DND-41 (cell line): ENCODE measurements around the gene ELN.

Experiments used
- ATAC-seq: fragments of 200-7000 bp; cut with Tn5 transposase; 3 replicates; pipeline ENCODE4 v1.9.1; 2021; ENCODE audit warnings: low read depth; ENCODE audit not compliant: insufficient read depth
- DNase-seq: peaks from one replicate; pipeline ENCODE4 v3.0.0-alpha.2; 2020
- H2AFZ ChIP-seq: 2 replicates; pipeline ENCODE4 v1.6.0; 2012; ENCODE audit warnings: low read depth, low read length
- H3K27ac ChIP-seq: 2 replicates; pipeline ENCODE4 v1.5.1; 2012; ENCODE audit warnings: low read length, inconsistent platforms
- H3K27me3 ChIP-seq: fragments of 200-600 bp; sonication (generic); 2 replicates; pipeline ENCODE4 v1.6.0; 2012; ENCODE audit warnings: low read length, mild to moderate bottlenecking, inconsistent platforms; ENCODE audit not compliant: insufficient read depth, poor library complexity
- H3K36me3 ChIP-seq: 2 replicates; pipeline ENCODE4 v1.5.1; 2012; ENCODE audit warnings: low read length, inconsistent platforms; ENCODE audit not compliant: insufficient read depth
- H3K4me1 ChIP-seq: 2 replicates; pipeline ENCODE4 v1.5.1; 2012; ENCODE audit warnings: mild to moderate bottlenecking, low read length; ENCODE audit not compliant: insufficient read depth
- H3K4me2 ChIP-seq: 2 replicates; pipeline ENCODE4 v1.6.0; 2012; ENCODE audit warnings: mild to moderate bottlenecking, moderate library complexity, low read length, inconsistent platforms; ENCODE audit not compliant: insufficient read depth
- H3K4me3 ChIP-seq, 2 experiments: fragments of 200-600 bp in 1 of 2; shearing (Covaris generic) in 1 of 2; 2 replicates each; pipeline ENCODE4 v1.5.1; 2012 to 2016; ENCODE audit warnings: inconsistent platforms in 2 of 2, low read length in 2 of 2, mild to moderate bottlenecking in 2 of 2, low read depth in 1 of 2, moderate library complexity in 1 of 2
- H3K79me2 ChIP-seq: 2 replicates; pipeline ENCODE4 v1.6.0; 2012; ENCODE audit warnings: low read length, inconsistent platforms; ENCODE audit not compliant: insufficient read depth
- H3K9ac ChIP-seq: 2 replicates; pipeline ENCODE4 v1.6.0; 2012; ENCODE audit warnings: low read depth, mild to moderate bottlenecking, inconsistent platforms, low read length, moderate library complexity
- H3K9me3 ChIP-seq: 2 replicates; pipeline ENCODE4 v1.5.1; 2012; ENCODE audit warnings: low read length, moderate library complexity, mild to moderate bottlenecking, inconsistent platforms; ENCODE audit not compliant: insufficient read depth, severe bottlenecking
- H4K20me1 ChIP-seq: 2 replicates; pipeline ENCODE4 v1.6.0; 2012; ENCODE audit warnings: low read length; ENCODE audit not compliant: insufficient read depth
- EZH2 ChIP-seq: IDR thresholded peaks from 3 replicates; pipeline ENCODE4 v1.6.1; 2012; ENCODE audit warnings: borderline replicate concordance, low read depth, mild to moderate bottlenecking, moderate library complexity, low read length, inconsistent platforms; ENCODE audit not compliant: severe bottlenecking
- TF ChIP-seq, protein P1 (sequence below): IDR thresholded peaks from 2 replicates; pipeline ENCODE4 v1.5.1; 2012; ENCODE audit warnings: borderline replicate concordance, low read length, moderate library complexity, mild to moderate bottlenecking; ENCODE audit not compliant: poor library complexity, severe bottlenecking; ENCODE audit errors: extremely low read depth

The ELN gene

DNA sequence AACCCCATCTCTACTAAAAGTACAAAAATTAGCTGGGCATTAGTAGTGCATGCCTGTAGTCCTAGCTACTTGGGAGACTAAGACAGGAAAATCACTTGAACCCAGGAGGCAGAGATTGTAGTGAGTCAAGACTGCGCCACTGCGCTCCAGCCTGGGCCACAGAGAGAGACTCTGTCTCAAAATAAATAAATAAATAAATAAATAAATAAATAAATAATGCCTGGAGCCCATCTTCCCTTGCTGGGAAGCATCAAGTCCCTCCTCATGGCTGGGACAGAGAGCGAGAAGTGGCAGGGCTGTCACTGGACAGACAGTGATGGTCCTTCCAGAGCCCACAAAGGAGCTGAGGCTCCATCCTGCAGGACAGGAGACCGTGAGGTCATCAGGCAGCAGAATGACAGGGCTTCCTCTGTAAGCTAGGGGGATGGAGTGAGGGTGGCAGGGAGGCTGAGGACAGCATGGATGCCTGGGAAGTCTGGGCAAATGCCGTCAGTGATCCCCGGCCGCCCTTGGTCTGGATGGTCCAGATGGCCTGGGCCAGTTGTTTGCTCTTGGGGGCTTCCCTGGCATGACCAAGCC, 36.4 kb upstream of the ELN start:
- Histone ChIP-seq H3K27ac (no peak overlapping the region), H3K4me3 (no peak overlapping the region), H3K79me2 (no peaks in the 10 kb centered on the region), H3K27me3 (no peaks in the 10 kb centered on the region), H3K4me1 (no peaks in the 10 kb centered on the region), H2AFZ (no peak overlapping the region), H3K9ac (no peak overlapping the region), H3K4me2 (no peak overlapping the region), H3K36me3 (no peaks in the 10 kb centered on the region), H3K9me3 (peaks cover 5% of the 10 kb centered on the region), H4K20me1 (no peaks in the 10 kb centered on the region)
- DNase-seq: no peak
- no peak for TF ChIP-seq EZH2
- TF ChIP-seq, protein P1, sequence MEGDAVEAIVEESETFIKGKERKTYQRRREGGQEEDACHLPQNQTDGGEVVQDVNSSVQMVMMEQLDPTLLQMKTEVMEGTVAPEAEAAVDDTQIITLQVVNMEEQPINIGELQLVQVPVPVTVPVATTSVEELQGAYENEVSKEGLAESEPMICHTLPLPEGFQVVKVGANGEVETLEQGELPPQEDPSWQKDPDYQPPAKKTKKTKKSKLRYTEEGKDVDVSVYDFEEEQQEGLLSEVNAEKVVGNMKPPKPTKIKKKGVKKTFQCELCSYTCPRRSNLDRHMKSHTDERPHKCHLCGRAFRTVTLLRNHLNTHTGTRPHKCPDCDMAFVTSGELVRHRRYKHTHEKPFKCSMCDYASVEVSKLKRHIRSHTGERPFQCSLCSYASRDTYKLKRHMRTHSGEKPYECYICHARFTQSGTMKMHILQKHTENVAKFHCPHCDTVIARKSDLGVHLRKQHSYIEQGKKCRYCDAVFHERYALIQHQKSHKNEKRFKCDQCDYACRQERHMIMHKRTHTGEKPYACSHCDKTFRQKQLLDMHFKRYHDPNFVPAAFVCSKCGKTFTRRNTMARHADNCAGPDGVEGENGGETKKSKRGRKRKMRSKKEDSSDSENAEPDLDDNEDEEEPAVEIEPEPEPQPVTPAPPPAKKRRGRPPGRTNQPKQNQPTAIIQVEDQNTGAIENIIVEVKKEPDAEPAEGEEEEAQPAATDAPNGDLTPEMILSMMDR: no peak
- ATAC-seq: no peak

DNA sequence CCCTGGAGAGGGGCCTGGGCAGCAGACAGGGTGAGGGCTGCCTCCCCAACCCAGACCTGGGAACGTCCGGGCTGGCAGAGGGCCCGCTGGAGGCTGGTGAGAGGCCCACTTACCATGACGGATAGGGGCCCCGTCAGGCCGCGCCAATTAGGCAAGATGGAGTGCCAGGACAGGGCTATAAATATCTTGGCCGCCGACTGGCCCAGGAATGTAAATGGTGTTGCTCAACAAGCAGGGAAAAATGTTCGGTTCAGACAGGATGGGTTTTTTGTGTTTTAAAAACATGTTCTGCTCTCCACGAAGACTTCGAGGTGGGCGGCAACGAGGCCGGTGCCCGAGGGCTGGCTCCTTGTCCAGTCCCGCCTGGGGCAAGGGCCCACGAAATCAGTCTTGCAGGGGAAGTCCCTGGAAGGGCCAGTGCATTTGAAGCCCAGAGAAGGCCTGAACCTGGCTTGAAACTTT, 35.8 kb upstream of the ELN start:
- no peaks in the 10 kb centered on the region for H3K79me2 ChIP-seq
- H3K9ac ChIP-seq: no peak overlapping the region
- no peak overlapping the region for H3K27ac ChIP-seq
- ATAC-seq (no peak), DNase-seq (no peak)
- H3K27me3 ChIP-seq: no peaks in the 10 kb centered on the region
- peaks cover 5% of the 10 kb centered on the region for H3K9me3 ChIP-seq
- H3K4me3 ChIP-seq: no peak overlapping the region
- no peaks in the 10 kb centered on the region for H4K20me1 ChIP-seq
- no peak overlapping the region for H3K4me2 ChIP-seq
- no peak overlapping the region for H2AFZ ChIP-seq
- H3K36me3 ChIP-seq: no peaks in the 10 kb centered on the region
- no peaks in the 10 kb centered on the region for H3K4me1 ChIP-seq
- no peak for TF ChIP-seq EZH2
- TF ChIP-seq, protein P1: no peak

DNA sequence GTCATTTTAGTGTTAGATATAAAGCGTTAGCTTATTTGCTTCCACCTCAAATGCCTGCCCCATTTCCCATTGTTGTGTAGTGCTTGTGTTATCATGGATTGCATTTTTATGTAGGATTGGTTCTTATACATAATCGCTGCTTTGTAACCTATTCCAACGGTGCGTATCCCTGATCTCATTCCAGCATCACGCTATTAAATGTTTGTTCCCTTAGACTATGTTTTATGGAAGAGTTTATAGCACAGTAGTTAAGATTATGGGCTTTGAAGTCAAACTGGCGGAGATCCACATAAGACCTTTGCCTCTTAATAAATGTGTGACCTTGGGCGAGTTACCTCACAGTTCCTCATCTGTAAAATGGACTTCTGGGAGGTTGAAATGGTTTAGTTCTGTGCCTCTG, 34.0 kb upstream of the ELN start:
- no peak for ATAC-seq
- Histone ChIP-seq H3K4me3 (no peak overlapping the region), H3K27ac (no peak overlapping the region), H2AFZ (no peak overlapping the region), H3K4me1 (no peaks in the 10 kb centered on the region), H4K20me1 (no peaks in the 10 kb centered on the region), H3K4me2 (no peak overlapping the region), H3K9me3 (peaks cover 5% of the 10 kb centered on the region), H3K27me3 (no peaks in the 10 kb centered on the region), H3K9ac (no peak overlapping the region), H3K36me3 (no peaks in the 10 kb centered on the region), H3K79me2 (no peaks in the 10 kb centered on the region)
- no peak for DNase-seq
- TF ChIP-seq, protein P1: no peak
- TF ChIP-seq EZH2: no peak

DNA sequence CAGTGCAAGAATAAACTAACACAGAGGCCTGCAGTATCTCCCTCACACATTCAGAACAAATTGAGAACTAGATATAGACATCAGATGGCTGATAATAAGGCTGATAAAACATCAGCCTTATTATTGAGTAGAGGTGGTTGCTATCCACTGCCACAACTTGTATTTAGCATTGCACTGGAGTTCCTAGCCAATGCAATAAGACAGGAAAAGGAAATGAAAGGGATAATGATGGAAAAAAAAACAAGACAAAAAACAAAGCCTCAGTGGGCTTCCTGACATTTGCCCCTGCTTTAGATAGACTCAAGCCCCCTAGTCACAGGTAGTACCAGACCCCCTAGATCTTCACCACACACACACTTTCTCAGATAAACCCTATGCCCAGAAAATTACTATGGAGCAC, 33.2 kb upstream of the ELN start:
- peaks cover 5% of the 10 kb centered on the region for H3K9me3 ChIP-seq
- no peak overlapping the region for H2AFZ ChIP-seq
- no peak overlapping the region for H3K4me3 ChIP-seq
- no peaks in the 10 kb centered on the region for H3K27me3 ChIP-seq
- H3K4me1 ChIP-seq: no peaks in the 10 kb centered on the region
- no peaks in the 10 kb centered on the region for H3K36me3 ChIP-seq
- no peak overlapping the region for H3K4me2 ChIP-seq
- no peak for TF ChIP-seq EZH2
- TF ChIP-seq, protein P1: no peak
- DNase-seq (no peak), ATAC-seq (no peak)
- no peak overlapping the region for H3K27ac ChIP-seq
- H3K79me2 ChIP-seq: no peaks in the 10 kb centered on the region
- no peak overlapping the region for H3K9ac ChIP-seq
- H4K20me1 ChIP-seq: no peaks in the 10 kb centered on the region
